Measurements from ENCODE around the gene TUBB. TPM values are rescaled to one million over a fixed set of nuclear protein-coding genes. Genes with fewer than 3 reads are reported as not detected.

The TUBB gene
- 1,000 to 10,000 TPM; 1,638 to 1,703 TPM for total RNA-seq

DNA sequence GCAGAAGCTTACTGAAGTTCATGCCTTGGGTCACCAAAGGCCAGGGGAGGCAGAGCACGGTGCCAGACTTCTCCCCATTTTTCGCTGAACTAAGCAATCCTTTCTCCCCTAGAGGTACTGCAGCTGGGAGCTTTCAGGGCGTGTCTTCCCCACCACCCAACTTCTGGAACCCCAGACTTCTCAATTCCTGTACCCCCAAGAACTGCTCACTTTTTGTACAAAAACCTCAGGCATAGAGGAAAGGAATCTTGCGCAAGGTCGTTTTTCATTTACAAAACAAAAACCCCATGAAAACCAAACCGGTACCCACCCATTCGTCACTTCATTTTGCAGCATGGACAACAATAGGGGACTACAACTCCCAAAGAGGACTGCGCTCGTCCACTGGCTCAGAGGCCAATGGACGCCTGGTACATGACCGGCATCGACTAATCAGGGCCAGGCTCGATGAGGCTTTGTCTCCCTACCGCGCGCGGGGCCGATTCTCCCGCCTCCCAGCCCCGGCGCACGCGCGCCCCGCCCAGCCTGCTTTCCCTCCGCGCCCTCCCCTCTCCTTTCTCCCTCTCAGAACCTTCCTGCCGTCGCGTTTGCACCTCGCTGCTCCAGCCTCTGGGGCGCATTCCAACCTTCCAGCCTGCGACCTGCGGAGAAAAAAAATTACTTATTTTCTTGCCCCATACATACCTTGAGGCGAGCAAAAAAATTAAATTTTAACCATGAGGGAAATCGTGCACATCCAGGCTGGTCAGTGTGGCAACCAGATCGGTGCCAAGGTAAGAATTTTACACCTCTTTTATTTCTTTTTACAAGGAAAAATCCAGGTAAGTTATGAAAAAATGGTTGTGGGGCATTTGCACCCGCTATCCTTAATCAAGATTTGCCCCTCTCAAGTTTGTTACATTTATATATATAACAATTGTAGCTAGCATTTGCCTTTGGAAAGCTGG is at the start of gene TUBB:
TUBB (plus strand) TSS at position 562 of the 947 bp plus-strand sequence; CDS start at position 717, 155 bp downstream.
- ChIA-PET CTCF (interaction anchor here (0.8 to 25.4 kb wide), 6 partner anchors 8 to 176 kb away, joined by 3 to 686 read pairs (median 10); partner anchors contain the start of genes DHX16, MRPS18B and PPP1R10), POLR2A (interaction anchor here (0.7 to 12.8 kb wide), 14 partner anchors 8 to 226 kb away, joined by 3 to 343 read pairs (median 5); partner anchors contain the start of genes DHX16, MRPS18B and PPP1R10)
- Mint-ChIP-seq H3K4me1 (ENCODE audit: low read depth) (peaks cover 63% of the 10 kb centered on the region), H3K9me3 (ENCODE audit: insufficient read depth) (no peaks in the 10 kb centered on the region), H3K36me3 (ENCODE audit: low read depth) (peaks cover 72% of the 10 kb centered on the region), H3K27ac (peak within 1 kb of the TSS; percentile 97), H3K4me3 (peak within 1 kb of the TSS; percentile 98), H3K27me3 (ENCODE audit: low read depth) (no peaks in the 10 kb centered on the region)
- ATAC-seq (peak; percentile 74), DNase-seq (peak; percentile 98)

DNA sequence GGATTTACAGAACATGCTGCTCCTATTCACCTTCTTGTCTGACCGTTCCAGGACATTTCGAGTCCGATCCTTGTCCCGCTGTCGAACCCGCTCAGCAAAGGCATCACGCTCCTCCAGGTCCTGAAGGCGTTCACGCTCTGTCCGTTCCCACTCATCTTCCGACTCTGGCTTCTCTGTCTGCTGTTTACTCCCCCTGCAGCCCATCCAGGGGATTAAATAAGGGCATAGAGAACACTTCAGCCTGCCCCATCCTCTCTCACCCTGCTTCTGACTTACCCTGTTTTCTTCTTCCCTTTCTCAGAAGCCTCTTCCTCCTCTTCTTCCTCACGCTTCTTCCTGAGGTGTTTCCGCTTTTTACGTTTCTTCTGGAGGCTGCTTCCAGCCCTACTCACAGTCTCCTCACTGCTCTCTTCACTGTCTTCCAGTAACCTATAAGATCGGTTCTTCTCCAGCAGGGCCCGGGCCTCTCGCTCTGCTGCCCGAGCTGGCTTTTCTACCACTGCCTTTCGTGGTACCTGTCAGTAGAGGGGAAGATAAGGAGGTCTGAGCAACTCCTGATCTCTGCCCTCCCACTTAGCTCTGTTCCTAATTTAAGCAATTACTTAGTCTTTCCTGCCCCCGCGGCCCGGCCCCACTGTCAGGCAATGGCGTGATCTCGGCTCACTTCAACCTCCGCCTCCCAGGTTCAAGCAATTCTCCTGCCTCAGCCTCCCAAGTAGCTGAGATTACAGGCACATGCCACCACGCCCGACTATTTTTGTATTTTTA is 49.2 kb upstream of the TUBB start:
- ChIA-PET CTCF (interaction anchor here (0.5 to 15.7 kb wide), 10 partner anchors 16 to 218 kb away, joined by 3 to 686 read pairs (median 4); partner anchors contain the start of genes MDC1 and TUBB), POLR2A (interaction anchor here (0.6 to 2.3 kb wide), 3 partner anchors 11 to 1708 kb away, joined by 3 to 14 read pairs (median 10); no protein-coding TSS in a partner anchor)
- peaks cover 36% of the 10 kb centered on the region for H3K4me1 Mint-ChIP-seq (ENCODE audit: low read depth)
- H3K36me3 Mint-ChIP-seq (ENCODE audit: low read depth) = peaks cover 41% of the 10 kb centered on the region
- no peaks in the 10 kb centered on the region for H3K9me3 Mint-ChIP-seq (ENCODE audit: insufficient read depth)
- ATAC-seq (no peak), DNase-seq (no peak)
- H3K27ac Mint-ChIP-seq = peak overlapping the region; percentile 64
- no peaks in the 10 kb centered on the region for H3K27me3 Mint-ChIP-seq (ENCODE audit: low read depth)
- peak overlapping the region; percentile 93 for H3K4me3 Mint-ChIP-seq

DNA sequence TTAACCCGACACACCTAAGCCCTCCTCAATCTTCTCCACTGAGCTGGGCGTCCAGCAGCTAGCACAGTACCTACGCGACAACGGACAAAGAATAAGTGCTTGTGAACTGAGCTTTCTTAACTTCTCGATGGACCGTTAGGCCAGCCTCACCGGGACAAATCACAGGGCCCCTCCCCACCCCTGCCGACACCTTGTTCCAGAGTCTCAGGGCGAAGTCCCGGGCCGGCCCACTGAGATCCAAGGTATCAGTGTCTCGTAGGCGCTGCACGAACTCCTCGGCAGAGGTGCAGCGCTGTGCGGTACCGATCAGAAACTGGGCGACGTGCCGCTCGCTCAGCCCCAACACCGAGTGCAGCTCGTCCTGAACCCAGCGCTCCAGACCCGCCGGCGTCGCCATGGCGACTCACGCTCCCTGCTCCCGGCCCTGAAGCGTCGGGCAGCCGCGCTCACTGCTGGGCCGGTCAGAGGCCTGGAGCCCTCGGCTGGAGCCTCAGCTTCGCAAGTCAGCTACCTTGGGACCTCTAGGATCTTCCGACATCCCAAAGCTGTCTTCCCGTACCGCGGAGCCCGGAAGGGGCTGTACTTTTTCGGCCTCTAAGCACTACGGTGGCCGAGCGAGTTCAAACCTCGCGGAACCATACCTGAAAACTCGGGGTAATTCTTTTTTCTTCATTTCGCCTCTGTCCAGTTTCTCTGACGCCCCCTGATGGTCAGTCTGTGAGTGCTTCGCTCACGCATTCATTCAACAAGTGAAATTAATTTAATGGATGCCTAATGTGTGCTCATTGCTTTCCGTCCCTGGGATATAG is 47.5 kb upstream of the TUBB start, which contains the start of gene DHX16:
DHX16 (minus strand) TSS at position 562 of the 809 bp plus-strand sequence; CDS start at position 397, 165 bp downstream.
- Mint-ChIP-seq H3K27me3 (ENCODE audit: low read depth) (no peaks in the 10 kb centered on the region), H3K9me3 (ENCODE audit: insufficient read depth) (no peaks in the 10 kb centered on the region), H3K4me3 (peak within 1 kb of the TSS; percentile 93), H3K27ac (peak within 1 kb of the TSS; percentile 78), H3K36me3 (ENCODE audit: low read depth) (peaks cover 46% of the 10 kb centered on the region), H3K4me1 (ENCODE audit: low read depth) (peaks cover 39% of the 10 kb centered on the region)
- POLR2A ChIA-PET = interaction anchor here (0.7 to 2.3 kb wide), 10 partner anchors 8 to 191 kb away, joined by 3 to 14 read pairs (median 6); partner anchors contain the start of genes ATAT1, MRPS18B and PPP1R10
- CTCF ChIA-PET = interaction anchor here (0.7 to 15.7 kb wide), 26 partner anchors 9 to 229 kb away, joined by 3 to 686 read pairs (median 6); partner anchors contain the start of genes ATAT1, C6orf136, MDC1 and MRPS18B
- DNase-seq = peak; percentile 95
- peak; percentile 86 for ATAC-seq

DNA sequence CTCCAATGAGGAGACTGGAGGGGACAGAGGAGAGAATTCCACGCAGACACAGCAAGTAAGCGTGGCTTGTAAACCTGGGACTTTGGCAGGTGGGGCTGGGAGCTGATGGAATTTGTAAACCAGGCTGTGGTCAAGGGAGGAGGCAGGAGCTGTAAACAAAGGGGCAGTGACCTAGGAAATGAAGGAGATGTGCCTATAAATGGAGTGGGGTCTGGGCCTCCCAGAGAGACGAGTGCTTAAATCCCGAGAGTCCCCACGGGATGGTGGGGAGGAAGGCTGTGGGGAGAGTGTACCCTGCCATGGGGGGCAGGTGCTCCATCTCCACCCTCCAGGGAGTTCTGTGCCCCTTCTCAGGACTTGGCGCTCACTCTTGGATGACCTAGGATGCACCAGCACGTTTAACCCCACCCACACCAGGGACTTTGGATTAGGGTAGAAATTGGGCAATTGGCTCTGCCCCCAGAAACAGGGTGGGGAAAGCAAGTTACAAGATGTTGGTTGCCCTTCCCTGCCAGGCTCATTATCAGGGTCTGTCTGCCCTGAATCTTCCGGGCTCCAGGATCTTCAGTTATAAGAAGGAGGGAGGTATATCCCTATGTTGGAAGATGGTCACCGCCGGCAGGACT is 43.4 kb upstream of the TUBB start:
- DNase-seq (no peak), ATAC-seq (no peak)
- no peak overlapping the region for H3K4me3 Mint-ChIP-seq
- ChIA-PET CTCF (interaction anchor here (15.7 kb wide), 1 partner anchor 44 kb away, joined by 686 read pairs; the partner anchor contains the start of genes MDC1 and TUBB), POLR2A (interaction anchor here (1.1 to 1.2 kb wide), 4 partner anchors 43 to 67 kb away, joined by 3 to 7 read pairs (median 4); partner anchors contain the start of genes IER3 and TUBB)
- no peak overlapping the region for H3K27ac Mint-ChIP-seq
- no peaks in the 10 kb centered on the region for H3K9me3 Mint-ChIP-seq (ENCODE audit: insufficient read depth)
- H3K36me3 Mint-ChIP-seq (ENCODE audit: low read depth) = peaks cover 63% of the 10 kb centered on the region
- peaks cover 40% of the 10 kb centered on the region for H3K4me1 Mint-ChIP-seq (ENCODE audit: low read depth)
- H3K27me3 Mint-ChIP-seq (ENCODE audit: low read depth) = no peaks in the 10 kb centered on the region

DNA sequence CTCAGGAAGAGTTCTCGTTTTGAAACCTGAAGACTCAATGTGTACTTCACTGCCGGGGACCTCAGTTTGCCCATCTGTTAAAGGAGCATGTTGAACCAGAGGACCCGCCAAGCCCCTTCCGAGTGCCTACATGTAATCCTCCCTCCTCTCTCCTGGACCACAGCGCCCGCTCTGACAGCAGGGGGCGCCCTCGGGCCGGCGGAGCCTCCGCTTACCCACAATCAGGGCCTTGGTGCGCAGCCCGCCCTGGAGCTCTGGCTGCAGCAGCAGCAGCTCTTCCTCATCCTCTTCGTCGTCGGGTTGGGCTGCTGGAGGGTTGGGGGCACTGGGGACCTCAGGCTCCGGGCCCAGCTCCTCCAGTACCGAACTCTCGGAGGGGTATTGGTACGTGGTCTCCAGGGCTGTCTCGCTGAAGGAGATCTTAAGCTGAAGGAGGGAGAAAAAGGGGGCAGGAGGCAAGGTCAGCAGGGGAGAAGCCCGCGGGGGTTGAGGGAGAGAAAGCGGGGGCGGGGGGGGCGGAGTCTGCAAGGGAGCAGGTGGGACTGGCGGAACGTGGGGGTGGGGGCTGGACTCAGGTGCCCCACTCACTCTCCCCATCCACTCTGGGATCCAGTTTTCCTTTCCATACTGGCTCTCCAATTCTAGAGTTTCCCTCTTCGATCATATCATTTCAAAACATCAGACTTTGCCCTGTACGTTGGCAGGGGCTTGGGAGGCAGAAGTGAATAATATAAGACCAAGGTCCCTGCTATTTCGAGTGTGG is 41.0 kb upstream of the TUBB start:
- CTCF ChIA-PET = interaction anchor here (0.6 to 15.7 kb wide), 40 partner anchors 9 to 237 kb away, joined by 3 to 686 read pairs (median 5); partner anchors contain the start of genes ABCF1, IER3, MDC1 and MRPS18B
- Mint-ChIP-seq H3K9me3 (ENCODE audit: insufficient read depth) (no peaks in the 10 kb centered on the region), H3K27ac (peak overlapping the region; percentile 98), H3K4me1 (ENCODE audit: low read depth) (peaks cover 30% of the 10 kb centered on the region), H3K36me3 (ENCODE audit: low read depth) (peaks cover 84% of the 10 kb centered on the region), H3K4me3 (peak overlapping the region; percentile 93), H3K27me3 (ENCODE audit: low read depth) (no peaks in the 10 kb centered on the region)
- ATAC-seq (peak; percentile 54), DNase-seq (peak; percentile 94)
- POLR2A ChIA-PET = interaction anchor here (0.7 to 8.3 kb wide), 10 partner anchors 9 to 63 kb away, joined by 3 to 343 read pairs (median 5); partner anchors contain the start of genes FLOT1, MDC1, MRPS18B and PPP1R10

DNA sequence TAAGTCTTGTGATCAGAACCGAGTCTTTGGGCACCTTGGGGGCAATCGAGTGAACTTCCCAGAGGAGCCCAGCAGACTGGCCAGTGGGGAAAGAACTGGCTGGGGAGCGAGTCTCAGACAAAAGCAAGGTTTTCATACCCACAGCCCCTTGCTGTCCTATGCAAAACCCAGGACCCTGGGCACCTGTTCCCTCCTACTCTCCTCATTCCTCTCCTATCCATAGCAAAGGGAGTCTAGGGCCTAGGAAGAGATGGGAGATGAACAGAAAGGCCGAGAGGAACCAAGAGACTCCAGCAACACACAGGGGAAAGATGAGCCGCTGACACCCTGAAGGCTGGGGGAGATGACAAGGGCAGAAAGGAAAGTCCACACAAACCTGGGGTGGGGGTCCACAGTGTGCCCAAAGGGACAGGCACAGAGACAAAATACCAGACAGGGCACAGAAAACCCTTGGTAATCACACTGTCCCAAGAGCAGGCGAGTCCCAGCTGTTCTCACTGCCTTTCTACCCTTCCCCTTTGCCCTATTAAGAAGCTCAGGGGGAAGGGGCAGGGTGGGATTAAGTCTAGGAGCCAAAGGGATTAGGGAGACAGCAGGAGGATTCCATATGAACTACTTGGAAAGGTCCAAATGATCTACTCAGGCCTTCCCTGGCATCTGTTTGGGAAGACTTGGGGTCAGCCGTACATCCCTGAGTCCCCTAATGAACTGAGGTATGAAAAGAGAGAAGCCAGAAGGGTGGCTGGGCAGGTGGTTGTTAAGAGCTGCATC is 40.2 kb upstream of the TUBB start:
- Mint-ChIP-seq H3K27me3 (ENCODE audit: low read depth) (no peaks in the 10 kb centered on the region), H3K36me3 (ENCODE audit: low read depth) (peaks cover 90% of the 10 kb centered on the region), H3K27ac (peak overlapping the region; percentile 98), H3K9me3 (ENCODE audit: insufficient read depth) (no peaks in the 10 kb centered on the region), H3K4me3 (peak overlapping the region; percentile 93), H3K4me1 (ENCODE audit: low read depth) (peaks cover 30% of the 10 kb centered on the region)
- no peak for ATAC-seq
- ChIA-PET CTCF (interaction anchor here (0.7 to 15.7 kb wide), 23 partner anchors 8 to 236 kb away, joined by 3 to 686 read pairs (median 5); partner anchors contain the start of genes ABCF1, MDC1, MRPS18B and TUBB), POLR2A (interaction anchor here (0.6 to 8.3 kb wide), 11 partner anchors 8 to 64 kb away, joined by 3 to 343 read pairs (median 8); partner anchors contain the start of genes DHX16, MDC1, MRPS18B and PPP1R10)
- DNase-seq = peak; percentile 37

DNA sequence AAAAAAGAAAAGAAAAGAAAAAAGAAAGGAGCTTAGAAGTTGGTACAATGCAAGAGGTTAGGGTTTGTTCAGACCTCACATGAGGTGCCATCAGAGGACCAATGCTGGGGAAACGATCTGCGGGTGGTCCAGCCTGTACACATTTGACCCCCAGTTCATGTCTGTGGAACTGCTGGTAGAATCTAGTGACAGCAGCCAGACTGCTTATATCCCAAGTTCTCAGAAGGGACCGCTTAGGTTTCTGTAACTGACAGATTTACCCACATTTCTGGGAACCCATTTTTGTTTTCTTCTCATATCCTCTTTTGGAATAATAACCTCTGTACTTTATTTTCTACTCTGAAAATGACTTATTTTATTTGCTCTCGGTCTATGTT is 38.4 kb upstream of the TUBB start:
- POLR2A ChIA-PET = interaction anchor here (0.7 to 8.3 kb wide), 12 partner anchors 10 to 88 kb away, joined by 3 to 343 read pairs (median 8); partner anchors contain the start of genes DHX16, MDC1, MRPS18B and PPP1R10
- DNase-seq = peak; percentile 51
- Mint-ChIP-seq H3K36me3 (ENCODE audit: low read depth) (peaks cover 93% of the 10 kb centered on the region), H3K27ac (peak overlapping the region; percentile 98), H3K4me1 (ENCODE audit: low read depth) (peaks cover 22% of the 10 kb centered on the region), H3K4me3 (peak overlapping the region; percentile 93), H3K9me3 (ENCODE audit: insufficient read depth) (no peaks in the 10 kb centered on the region), H3K27me3 (ENCODE audit: low read depth) (no peaks in the 10 kb centered on the region)
- no peak for ATAC-seq
- CTCF ChIA-PET = interaction anchor here (0.7 to 15.7 kb wide), 7 partner anchors 9 to 234 kb away, joined by 3 to 686 read pairs (median 4); partner anchors contain the start of genes DHX16, MDC1 and TUBB

DNA sequence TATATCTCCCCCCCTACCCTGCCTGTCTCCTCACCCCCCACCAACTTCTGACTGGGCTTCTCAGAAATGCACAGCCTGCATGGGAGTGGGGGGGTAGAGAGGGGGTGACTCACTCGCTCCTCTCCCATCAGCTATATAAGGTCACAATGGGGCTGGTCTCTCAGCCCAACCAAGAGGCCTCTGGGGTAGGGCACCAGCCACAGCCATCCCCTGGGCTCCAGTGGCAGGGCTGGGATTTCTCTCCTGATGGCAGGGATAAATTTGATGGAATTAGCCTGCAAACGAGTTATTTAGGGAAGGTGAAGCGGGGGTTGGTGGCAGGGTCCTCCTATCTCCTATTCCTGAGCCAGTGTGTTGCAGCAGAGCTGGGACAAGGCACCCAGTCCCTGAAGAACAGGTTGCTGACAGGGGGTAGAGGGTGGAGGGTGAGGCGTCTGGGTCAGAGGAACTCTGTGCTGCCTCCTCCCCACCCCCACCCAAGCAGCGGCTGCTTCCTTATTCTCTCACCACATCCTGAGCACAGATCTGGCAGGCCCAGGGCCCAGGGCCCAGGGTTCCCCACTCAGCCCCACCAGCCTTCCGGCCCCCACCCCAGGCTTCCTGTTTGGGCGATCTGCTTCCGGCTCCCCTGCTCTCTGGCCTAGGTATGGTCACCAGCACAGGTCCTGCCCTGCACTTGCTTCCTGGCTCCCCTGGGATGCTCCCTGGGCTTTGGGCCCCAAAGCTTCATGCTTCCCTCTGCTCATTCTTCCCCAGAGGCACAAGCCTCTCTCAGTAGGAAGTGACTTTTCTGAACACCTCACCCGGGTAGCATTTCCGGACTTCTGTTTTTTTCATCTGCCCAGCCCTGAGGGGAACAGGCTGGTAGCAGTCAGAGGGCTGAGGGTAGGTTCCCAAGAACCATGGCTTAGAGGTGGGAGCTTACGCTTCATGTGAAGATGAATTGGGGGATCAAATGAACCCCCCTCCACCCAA is 37.7 kb upstream of the TUBB start:
- Mint-ChIP-seq H3K9me3 (ENCODE audit: insufficient read depth) (no peaks in the 10 kb centered on the region), H3K27me3 (ENCODE audit: low read depth) (no peaks in the 10 kb centered on the region), H3K36me3 (ENCODE audit: low read depth) (peaks cover 86% of the 10 kb centered on the region), H3K27ac (peak overlapping the region; percentile 98), H3K4me1 (ENCODE audit: low read depth) (peaks cover 18% of the 10 kb centered on the region), H3K4me3 (peak overlapping the region; percentile 93)
- ATAC-seq = peak; percentile 56
- DNase-seq = peak; percentile 95
- ChIA-PET POLR2A (interaction anchor here (0.7 to 8.3 kb wide), 15 partner anchors 11 to 409 kb away, joined by 3 to 343 read pairs (median 7); partner anchors contain the start of genes DHX16, MDC1, MRPS18B and PPP1R10), CTCF (interaction anchor here (1.0 to 15.7 kb wide), 5 partner anchors 10 to 233 kb away, joined by 3 to 686 read pairs (median 4); partner anchors contain the start of genes DHX16, MDC1 and TUBB)
